Vagina (tissue), 2 donors: ENCODE results near the gene ALDH1B1.

Experiments
- POLR2AphosphoS5 ChIP-seq, 2 donors: sonication (generic); formaldehyde crosslinking; IDR thresholded peaks; one replicate each; pipeline ENCODE4 v1.9.0; 2017; ENCODE audit warnings: antibody characterized with exemption in 2 of 2, mild to moderate bottlenecking in 2 of 2, low read depth in 1 of 2; ENCODE audit not compliant: insufficient read depth in 1 of 2
- TF ChIP-seq, protein P1 (sequence below), 3 experiments: fragments of 450-650 bp in 2 of 3; fragments of 200-600 bp in 1 of 3; sonication (generic) in 1 of 3; IDR thresholded peaks; one replicate each; pipeline ENCODE4 v1.5.1; 2017 to 2019; ENCODE audit warnings: antibody characterized with exemption in 3 of 3, mild to moderate bottlenecking in 2 of 3, moderate library complexity in 2 of 3

DNA sequence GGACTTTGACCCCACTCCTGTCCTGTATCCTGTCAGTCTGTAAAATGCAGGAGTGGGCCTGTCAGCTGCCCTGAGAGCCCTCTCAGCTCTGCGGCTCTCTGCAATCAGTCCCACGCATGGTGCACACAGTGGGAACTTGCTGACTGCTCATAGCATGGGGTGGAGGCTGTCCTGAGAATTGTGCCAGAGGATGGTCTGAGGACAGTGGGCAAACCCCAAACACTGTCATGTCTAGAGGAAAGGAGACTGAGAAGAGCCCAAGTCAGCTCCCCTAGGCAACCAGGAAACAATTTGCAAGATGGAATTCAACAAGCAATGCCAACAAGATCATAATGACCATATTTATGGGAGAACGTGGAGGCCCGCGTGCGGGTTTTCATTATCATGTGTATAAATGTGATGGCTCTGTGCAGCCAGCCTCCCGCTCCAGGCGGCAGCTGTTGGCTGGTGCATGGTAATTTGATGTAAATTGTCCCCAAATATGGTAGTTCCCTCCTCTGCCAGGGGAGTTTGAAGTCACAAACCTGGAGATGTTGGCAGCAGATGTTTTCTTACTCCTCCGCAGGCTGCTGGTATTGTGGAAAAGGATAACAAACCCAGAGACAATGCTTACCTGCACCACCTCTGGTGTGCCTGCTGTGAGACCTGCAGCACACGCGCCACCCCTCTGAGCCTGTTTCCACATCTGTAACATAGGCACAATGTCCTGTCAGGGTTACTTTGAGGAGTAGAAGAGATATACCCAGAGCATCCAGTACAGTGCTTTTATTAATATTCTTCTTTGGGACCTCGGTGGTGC, 39.8 kb upstream of the ALDH1B1 start:
- TF ChIP-seq, protein P1, sequence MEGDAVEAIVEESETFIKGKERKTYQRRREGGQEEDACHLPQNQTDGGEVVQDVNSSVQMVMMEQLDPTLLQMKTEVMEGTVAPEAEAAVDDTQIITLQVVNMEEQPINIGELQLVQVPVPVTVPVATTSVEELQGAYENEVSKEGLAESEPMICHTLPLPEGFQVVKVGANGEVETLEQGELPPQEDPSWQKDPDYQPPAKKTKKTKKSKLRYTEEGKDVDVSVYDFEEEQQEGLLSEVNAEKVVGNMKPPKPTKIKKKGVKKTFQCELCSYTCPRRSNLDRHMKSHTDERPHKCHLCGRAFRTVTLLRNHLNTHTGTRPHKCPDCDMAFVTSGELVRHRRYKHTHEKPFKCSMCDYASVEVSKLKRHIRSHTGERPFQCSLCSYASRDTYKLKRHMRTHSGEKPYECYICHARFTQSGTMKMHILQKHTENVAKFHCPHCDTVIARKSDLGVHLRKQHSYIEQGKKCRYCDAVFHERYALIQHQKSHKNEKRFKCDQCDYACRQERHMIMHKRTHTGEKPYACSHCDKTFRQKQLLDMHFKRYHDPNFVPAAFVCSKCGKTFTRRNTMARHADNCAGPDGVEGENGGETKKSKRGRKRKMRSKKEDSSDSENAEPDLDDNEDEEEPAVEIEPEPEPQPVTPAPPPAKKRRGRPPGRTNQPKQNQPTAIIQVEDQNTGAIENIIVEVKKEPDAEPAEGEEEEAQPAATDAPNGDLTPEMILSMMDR (IDR thresholded peaks at IDR 0.05), result no peak
- no peak for TF ChIP-seq POLR2AphosphoS5 (IDR thresholded peaks at IDR 0.05; ENCODE audit: insufficient read depth in 1 of 2, low read depth in 1 of 2)
